Neuronal stem cell (in vitro differentiated cells): Measurements from ENCODE around the gene SYVN1.

Experiments used
- DNase-seq: peaks from one replicate; pipeline ENCODE4 v3.0.0-alpha.2; 2013; ENCODE audit warnings: low spot score
- H2AFZ ChIP-seq: one replicate; pipeline ENCODE4 v1.6.1; 2013; ENCODE audit warnings: mild to moderate bottlenecking, low read length, inconsistent platforms
- H2AK5ac ChIP-seq: 2 replicates; pipeline ENCODE4 v1.6.1; 2013; ENCODE audit warnings: low read depth, mild to moderate bottlenecking, inconsistent platforms, low read length, moderate library complexity, mixed read lengths
- H2BK120ac ChIP-seq: 2 replicates; pipeline ENCODE4 v1.6.1; 2013; ENCODE audit warnings: low read depth, mild to moderate bottlenecking, inconsistent platforms, low read length, moderate library complexity, mixed read lengths
- H2BK12ac ChIP-seq: one replicate; pipeline ENCODE4 v1.6.1; 2013; ENCODE audit warnings: low read length, inconsistent platforms
- H2BK15ac ChIP-seq: 2 replicates; pipeline ENCODE4 v1.6.1; 2013; ENCODE audit warnings: mild to moderate bottlenecking, low read length, inconsistent platforms, mixed read lengths
- H2BK5ac ChIP-seq: one replicate; pipeline ENCODE4 v1.6.1; 2013; ENCODE audit warnings: inconsistent platforms, mild to moderate bottlenecking, low read length, moderate library complexity
- H3K14ac ChIP-seq: one replicate; pipeline ENCODE4 v1.6.1; 2013; ENCODE audit warnings: low read length, inconsistent platforms
- H3K18ac ChIP-seq: 2 replicates; pipeline ENCODE4 v1.6.1; 2013; ENCODE audit warnings: low read length, inconsistent platforms
- H3K23ac ChIP-seq: 2 replicates; pipeline ENCODE4 v1.6.1; 2013; ENCODE audit warnings: low read depth, mild to moderate bottlenecking, mixed read lengths, low read length, inconsistent platforms; ENCODE audit not compliant: poor library complexity
- H3K27ac ChIP-seq: replicated peaks from 3 replicates; pipeline ENCODE4 v1.5.1; 2013; ENCODE audit warnings: low read length, inconsistent platforms
- H3K27me3 ChIP-seq, 3 experiments: 2 replicates each; pipeline ENCODE4 v1.6.1; 2013; ENCODE audit warnings: low read length in 3 of 3, mild to moderate bottlenecking in 2 of 3, inconsistent platforms in 1 of 3, low read depth in 1 of 3, mixed read lengths in 1 of 3, moderate library complexity in 1 of 3; ENCODE audit not compliant: control insufficient read depth in 3 of 3, insufficient read depth in 3 of 3
- H3K36me3 ChIP-seq, 2 donors: replicated peaks in 1 of 2; 2 replicates each; pipeline ENCODE4 v1.6.1; 2013; ENCODE audit warnings: low read length in 2 of 2; ENCODE audit not compliant: control insufficient read depth in 2 of 2, insufficient read depth in 2 of 2
- H3K4ac ChIP-seq: 2 replicates; pipeline ENCODE4 v1.6.1; 2013; ENCODE audit warnings: inconsistent platforms, mild to moderate bottlenecking, low read length, moderate library complexity
- H3K4me1 ChIP-seq, 2 donors: 1 replicate in 1 of 2; 2 replicates in 1 of 2; pipeline ENCODE4 v1.6.1; 2013; ENCODE audit warnings: low read length in 2 of 2, low read depth in 1 of 2; ENCODE audit not compliant: control insufficient read depth in 2 of 2, insufficient read depth in 1 of 2
- H3K4me2 ChIP-seq: one replicate; pipeline ENCODE4 v1.6.1; 2013; ENCODE audit warnings: mild to moderate bottlenecking, low read length, inconsistent platforms; ENCODE audit not compliant: insufficient read depth, poor library complexity, severe bottlenecking
- H3K4me3 ChIP-seq, 2 donors: 2 replicates each; pipeline ENCODE4 v1.5.1; 2013; ENCODE audit warnings: low read length in 2 of 2, mild to moderate bottlenecking in 2 of 2, inconsistent platforms in 1 of 2, moderate library complexity in 1 of 2
- H3K79me1 ChIP-seq: one replicate; pipeline ENCODE4 v1.6.1; 2013; ENCODE audit warnings: low read depth, mild to moderate bottlenecking, inconsistent platforms, low read length, moderate library complexity
- H3K9ac ChIP-seq: one replicate; pipeline ENCODE4 v1.6.1; 2013; ENCODE audit warnings: mild to moderate bottlenecking, low read depth, low read length, inconsistent platforms; ENCODE audit not compliant: poor library complexity
- H3K9me3 ChIP-seq, 2 donors: replicated peaks in 1 of 2; 2 replicates each; pipeline versions ENCODE3 to v1.6.1; 2013; ENCODE audit warnings: low read length in 2 of 2, mild to moderate bottlenecking in 2 of 2, inconsistent platforms in 1 of 2, low read depth in 1 of 2, mixed read lengths in 1 of 2, moderate library complexity in 1 of 2; ENCODE audit not compliant: control insufficient read depth in 2 of 2, insufficient read depth in 1 of 2
- H4K8ac ChIP-seq: one replicate; pipeline ENCODE4 v1.6.1; 2013; ENCODE audit warnings: low read depth, mild to moderate bottlenecking, inconsistent platforms, low read length, moderate library complexity
- H4K91ac ChIP-seq: one replicate; pipeline ENCODE4 v1.6.1; 2013; ENCODE audit warnings: low read length, low read depth, mild to moderate bottlenecking, inconsistent platforms; ENCODE audit not compliant: poor library complexity
- WGBS, 2 donors: extraction: QIAGEN DNeasy Blood & Tissue Kit; methylation state at CpG; one replicate each; pipeline ENCODE4 v1.1.7; 2013; ENCODE audit warnings: missing lambda C conversion rate in 2 of 2, mixed read lengths in 1 of 2; ENCODE audit not compliant: insufficient read length in 2 of 2, insufficient replicate concordance in 1 of 2; ENCODE audit errors: extremely low coverage in 2 of 2; 5-methylcytosine and 5-hydroxymethylcytosine counted together

The SYVN1 gene

DNA sequence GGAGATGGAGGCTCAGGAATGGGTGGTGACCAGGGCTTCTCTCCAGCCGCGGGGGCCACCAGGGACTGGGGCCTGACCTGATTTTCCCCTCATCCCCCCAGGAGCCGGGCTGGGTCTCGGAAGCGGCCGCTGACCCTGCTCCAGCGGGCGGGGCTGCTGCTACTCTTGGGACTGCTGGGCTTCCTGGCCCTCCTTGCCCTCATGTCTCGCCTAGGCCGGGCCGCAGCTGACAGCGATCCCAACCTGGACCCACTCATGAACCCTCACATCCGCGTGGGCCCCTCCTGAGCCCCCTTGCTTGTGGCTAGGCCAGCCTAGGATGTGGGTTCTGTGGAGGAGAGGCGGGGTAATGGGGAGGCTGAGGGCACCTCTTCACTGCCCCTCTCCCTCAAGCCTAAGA is 46.5 kb downstream of the SYVN1 start:
- Histone ChIP-seq H2BK5ac (no peak overlapping the region), H3K79me1 (no peaks in the 10 kb centered on the region), H3K4me2 (no peak overlapping the region), H2AK5ac (no peak overlapping the region), H4K91ac (no peak overlapping the region), H3K27me3 (no peaks in the 10 kb centered on the region), H3K27ac (no peak overlapping the region), H3K36me3 (peaks cover 21 to 55% of the 10 kb centered on the region in 2 donors), H3K23ac (no peak overlapping the region), H2BK12ac (no peak overlapping the region), H4K8ac (no peak overlapping the region), H3K4me1 (peaks cover 4 to 8% of the 10 kb centered on the region in 2 donors), H3K9ac (no peak overlapping the region), H3K9me3 (no peaks in the 10 kb centered on the region), H3K18ac (no peak overlapping the region), H3K4ac (no peak overlapping the region), H2BK15ac (no peak overlapping the region), H2BK120ac (no peak overlapping the region), H3K14ac (no peak overlapping the region), H3K4me3 (no peak overlapping the region), H2AFZ (no peak overlapping the region)
- no CpG with 5 or more reads among the region's 15 CpGs for WGBS, 2 donors
- no peak for DNase-seq

DNA sequence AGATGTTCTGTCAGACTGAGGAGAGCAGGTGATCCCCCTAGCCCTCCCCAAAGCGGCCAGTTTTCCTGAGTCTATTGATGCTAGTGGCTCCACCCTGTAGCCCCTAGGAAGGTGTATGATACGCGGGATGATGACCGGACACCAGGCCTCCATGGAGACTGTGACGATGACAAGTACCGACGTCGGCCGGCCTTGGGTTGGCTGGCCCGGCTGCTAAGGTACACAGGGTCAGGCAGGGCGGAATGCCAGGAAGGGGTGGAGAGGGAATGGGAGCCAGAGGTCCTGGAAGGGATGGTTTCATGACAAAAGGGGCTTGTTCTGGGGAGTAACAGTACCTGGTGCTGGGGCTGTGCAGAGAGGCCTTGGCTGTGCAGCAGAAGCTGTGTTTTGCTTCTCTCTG is 47.1 kb downstream of the SYVN1 start:
- Histone ChIP-seq H3K27me3 (no peaks in the 10 kb centered on the region), H2BK15ac (no peak overlapping the region), H3K9ac (no peak overlapping the region), H3K4me3 (peak overlapping the region in 1 of 2 donors; percentile 39), H2BK120ac (no peak overlapping the region), H3K4ac (no peak overlapping the region), H3K14ac (no peak overlapping the region), H3K9me3 (no peaks in the 10 kb centered on the region), H3K4me1 (peaks cover 4 to 12% of the 10 kb centered on the region in 2 donors), H3K18ac (no peak overlapping the region), H3K23ac (no peak overlapping the region), H3K27ac (no peak overlapping the region), H2BK5ac (no peak overlapping the region), H3K36me3 (peaks cover 23 to 59% of the 10 kb centered on the region in 2 donors), H3K4me2 (no peak overlapping the region), H3K79me1 (no peaks in the 10 kb centered on the region), H2AFZ (no peak overlapping the region), H4K91ac (no peak overlapping the region), H2BK12ac (no peak overlapping the region), H2AK5ac (no peak overlapping the region), H4K8ac (no peak overlapping the region)
- DNase-seq = no peak
- WGBS, 2 donors = no CpG with 5 or more reads among the region's 11 CpGs

DNA sequence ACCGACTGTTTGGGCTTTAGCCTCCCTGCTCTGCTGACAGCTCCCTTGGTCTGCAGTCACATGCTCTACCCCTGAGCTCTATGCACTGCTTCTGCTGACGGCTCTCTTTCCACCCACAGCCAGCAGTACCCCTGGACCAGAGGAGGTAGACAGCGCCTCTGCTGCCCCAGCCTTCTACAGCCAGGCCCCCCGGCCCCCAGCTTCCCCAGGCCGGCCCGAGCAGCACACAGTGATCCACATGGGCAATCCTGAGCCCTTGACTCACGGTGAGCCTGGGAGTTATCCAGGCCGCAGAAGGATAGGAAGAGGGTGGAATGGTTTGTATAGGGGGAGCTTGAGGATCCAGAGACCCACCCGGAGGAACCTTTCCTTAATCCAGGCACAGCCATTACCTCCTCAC is 47.5 kb downstream of the SYVN1 start:
- Histone ChIP-seq H3K36me3 (peaks cover 25 to 63% of the 10 kb centered on the region in 2 donors), H3K4me2 (no peak overlapping the region), H3K27ac (no peak overlapping the region), H4K91ac (no peak overlapping the region), H4K8ac (no peak overlapping the region), H3K27me3 (no peaks in the 10 kb centered on the region), H2AFZ (no peak overlapping the region), H3K23ac (no peak overlapping the region), H2BK120ac (no peak overlapping the region), H2BK15ac (no peak overlapping the region), H3K9ac (no peak overlapping the region), H3K14ac (no peak overlapping the region), H3K4me1 (peaks cover 4 to 12% of the 10 kb centered on the region in 2 donors), H3K4ac (no peak overlapping the region), H3K4me3 (no peak overlapping the region), H2BK5ac (no peak overlapping the region), H2BK12ac (no peak overlapping the region), H3K18ac (no peak overlapping the region), H3K79me1 (no peaks in the 10 kb centered on the region), H3K9me3 (no peaks in the 10 kb centered on the region), H2AK5ac (no peak overlapping the region)
- WGBS, 2 donors = no CpG with 5 or more reads among the region's 9 CpGs
- no peak for DNase-seq

DNA sequence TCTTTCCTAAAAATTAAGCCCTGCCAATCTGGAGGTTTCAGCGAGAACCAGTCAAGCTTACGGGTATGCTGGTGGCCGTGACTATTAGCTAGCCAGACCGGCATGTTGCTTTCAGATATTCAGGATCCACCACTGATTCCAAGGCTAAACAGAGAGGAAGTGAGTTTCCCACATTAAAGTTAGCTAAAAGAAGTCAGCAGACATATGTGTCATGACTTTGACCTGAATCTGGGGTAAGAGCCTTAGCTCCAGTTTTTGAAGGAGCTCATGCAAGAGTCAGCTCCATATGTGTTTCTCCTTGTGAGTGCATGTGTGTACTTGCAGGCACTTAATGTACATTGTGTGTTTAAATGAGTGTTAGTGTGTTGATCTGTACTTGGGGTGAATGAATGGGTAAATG is 48.9 kb downstream of the SYVN1 start:
- H3K36me3 ChIP-seq = peaks cover 33 to 73% of the 10 kb centered on the region in 2 donors
- peak overlapping the region in 1 of 2 donors; percentile 18 for H3K4me3 ChIP-seq
- no peak overlapping the region for H4K91ac ChIP-seq
- H2AFZ ChIP-seq = no peak overlapping the region
- H3K23ac ChIP-seq = no peak overlapping the region
- H2BK5ac ChIP-seq = no peak overlapping the region
- no peak overlapping the region for H2BK12ac ChIP-seq
- no CpG with 5 or more reads among the region's 4 CpGs for WGBS, 2 donors
- no peak overlapping the region for H3K4me2 ChIP-seq
- H3K4me1 ChIP-seq = peaks cover 4 to 12% of the 10 kb centered on the region in 2 donors
- H3K18ac ChIP-seq = no peak overlapping the region
- no peak overlapping the region for H3K27ac ChIP-seq
- DNase-seq = no peak
- no peak overlapping the region for H3K9ac ChIP-seq
- H3K4ac ChIP-seq = no peak overlapping the region
- no peaks in the 10 kb centered on the region for H3K9me3 ChIP-seq
- no peak overlapping the region for H2BK15ac ChIP-seq
- no peak overlapping the region for H4K8ac ChIP-seq
- H3K14ac ChIP-seq = no peak overlapping the region
- no peak overlapping the region for H2BK120ac ChIP-seq
- H2AK5ac ChIP-seq = no peak overlapping the region
- H3K27me3 ChIP-seq = no peaks in the 10 kb centered on the region
- H3K79me1 ChIP-seq = peaks cover 5% of the 10 kb centered on the region
